C4-2B (cell line): ENCODE measurements around the gene LYRM4.

ENCODE experiments used
- ZFX ChIP-seq: fragments of 450-650 bp; IDR thresholded peaks from 2 replicates; pipeline ENCODE4 v1.6.1; 2017
- TF ChIP-seq, protein P1 (sequence below): fragments of 450-650 bp; conservative IDR thresholded peaks from 2 replicates; pipeline ENCODE4 v1.5.1; 2017; ENCODE audit warnings: mild to moderate bottlenecking

DNA sequence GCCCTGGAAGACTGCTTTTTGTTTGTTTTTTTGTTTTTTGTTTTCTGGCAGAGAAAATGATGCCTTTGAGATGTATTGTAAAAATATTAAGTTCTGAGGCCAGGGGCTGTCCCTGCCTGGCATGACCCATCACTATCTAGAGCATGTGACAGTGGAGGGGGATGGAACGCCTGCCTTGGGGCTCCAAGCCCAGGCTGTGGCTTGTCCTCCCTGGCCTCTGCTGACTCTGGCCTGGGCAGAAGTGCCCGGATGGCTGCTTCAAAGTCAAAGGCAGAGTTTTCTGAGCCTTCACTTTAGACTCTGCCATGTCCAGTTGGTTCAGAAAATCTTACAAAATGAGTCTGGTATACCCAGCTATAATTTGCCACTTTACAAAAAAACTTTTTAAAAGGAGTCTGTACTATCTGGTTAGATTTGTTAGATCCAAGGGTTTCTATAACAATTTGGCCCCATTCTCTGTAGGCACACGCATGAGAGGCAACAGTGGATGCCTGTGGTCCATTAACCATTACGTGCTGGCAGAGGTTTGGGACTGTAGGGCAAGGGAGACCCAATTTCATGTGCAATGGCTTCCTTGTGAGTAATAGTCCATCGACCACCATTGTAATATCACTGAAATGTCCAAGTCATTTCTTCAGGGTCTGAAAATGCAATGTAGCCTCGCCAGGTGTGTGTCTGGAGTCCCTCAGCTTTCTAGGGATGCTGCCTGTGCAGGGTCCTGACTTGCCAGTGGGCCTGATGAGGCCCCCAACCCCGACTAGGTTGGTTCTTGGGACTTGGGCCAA lies 167.3 kb downstream of the LYRM4 start:
- TF ChIP-seq, protein P1, sequence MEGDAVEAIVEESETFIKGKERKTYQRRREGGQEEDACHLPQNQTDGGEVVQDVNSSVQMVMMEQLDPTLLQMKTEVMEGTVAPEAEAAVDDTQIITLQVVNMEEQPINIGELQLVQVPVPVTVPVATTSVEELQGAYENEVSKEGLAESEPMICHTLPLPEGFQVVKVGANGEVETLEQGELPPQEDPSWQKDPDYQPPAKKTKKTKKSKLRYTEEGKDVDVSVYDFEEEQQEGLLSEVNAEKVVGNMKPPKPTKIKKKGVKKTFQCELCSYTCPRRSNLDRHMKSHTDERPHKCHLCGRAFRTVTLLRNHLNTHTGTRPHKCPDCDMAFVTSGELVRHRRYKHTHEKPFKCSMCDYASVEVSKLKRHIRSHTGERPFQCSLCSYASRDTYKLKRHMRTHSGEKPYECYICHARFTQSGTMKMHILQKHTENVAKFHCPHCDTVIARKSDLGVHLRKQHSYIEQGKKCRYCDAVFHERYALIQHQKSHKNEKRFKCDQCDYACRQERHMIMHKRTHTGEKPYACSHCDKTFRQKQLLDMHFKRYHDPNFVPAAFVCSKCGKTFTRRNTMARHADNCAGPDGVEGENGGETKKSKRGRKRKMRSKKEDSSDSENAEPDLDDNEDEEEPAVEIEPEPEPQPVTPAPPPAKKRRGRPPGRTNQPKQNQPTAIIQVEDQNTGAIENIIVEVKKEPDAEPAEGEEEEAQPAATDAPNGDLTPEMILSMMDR: no peak
- TF ChIP-seq ZFX: no peak
